Stimulated activated naive CD4-positive, alpha-beta T cell (primary cell): Measurements from ENCODE around the gene MARF1.
"Not testable (repeated sequence)": the region's sequence is repeated elsewhere in the genome, so short reads cannot be mapped to it uniquely, and the experiment has no call there.

ENCODE experiments used
- DNase-seq, 6 experiments: peaks; one replicate each; lab custom pipeline; 2025; lab: John Stamatoyannopoulos, UW

Gene MARF1

DNA sequence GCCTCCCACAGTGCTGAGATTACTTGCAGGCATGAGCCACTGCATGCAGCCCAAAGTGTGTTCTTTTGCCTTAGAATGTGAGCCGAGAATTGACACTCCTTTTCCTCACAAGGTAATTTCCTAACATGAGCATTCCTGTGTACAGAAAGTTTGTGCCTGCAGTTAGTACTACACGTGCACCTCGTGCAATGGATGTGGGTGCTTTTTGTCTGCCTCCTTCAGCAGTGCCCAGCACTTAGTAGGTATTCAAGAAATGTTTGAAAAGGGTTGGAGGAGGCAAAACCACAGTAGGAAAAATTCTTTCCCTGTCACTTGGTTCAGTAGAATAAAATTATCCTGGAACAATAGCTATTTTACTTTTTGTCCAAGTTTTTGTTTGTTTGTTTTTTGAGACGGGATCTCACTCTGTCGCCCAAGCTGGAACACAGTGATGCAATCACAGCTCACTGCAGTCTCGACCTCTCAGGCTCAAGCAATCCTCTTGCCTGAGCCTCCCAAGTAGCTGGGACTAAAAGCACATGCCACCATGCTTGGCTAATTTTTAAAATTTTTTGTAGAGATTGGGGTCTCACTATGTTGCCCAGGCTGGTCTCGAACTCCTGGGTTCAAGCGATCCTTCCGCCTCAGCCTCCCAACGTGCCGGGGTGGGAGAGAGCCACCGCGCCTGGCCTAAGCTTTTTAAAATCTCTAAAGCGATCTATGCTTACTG lies 9.5 kb upstream of the MARF1 start:
- no peak for DNase-seq

DNA sequence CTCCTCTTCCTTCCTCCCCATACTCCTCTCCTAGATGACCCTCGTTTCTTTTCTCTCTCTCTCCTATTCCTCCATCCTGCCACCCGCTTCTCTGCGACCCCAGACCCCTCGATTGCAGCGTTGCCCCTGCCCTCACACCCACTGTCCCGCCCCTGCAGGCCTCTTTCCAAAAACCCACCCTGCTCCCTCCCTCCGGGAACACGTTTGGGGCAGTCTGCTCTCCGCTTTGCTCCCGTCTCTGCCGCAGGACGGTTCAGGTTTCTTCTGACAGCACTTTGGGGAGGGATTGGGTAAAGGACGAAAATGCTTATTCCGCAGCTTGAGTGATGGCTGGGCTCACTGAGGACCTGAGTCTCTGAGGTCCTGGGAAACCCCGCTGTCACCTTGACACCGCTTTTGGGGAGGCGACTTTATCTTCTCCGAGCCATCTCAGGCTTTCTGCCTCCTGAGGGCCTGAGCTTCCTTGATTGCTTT lies 7.8 kb upstream of the MARF1 start:
- peak in 4 of 6 experiments; percentile 19 to 40 (median 26) for DNase-seq

DNA sequence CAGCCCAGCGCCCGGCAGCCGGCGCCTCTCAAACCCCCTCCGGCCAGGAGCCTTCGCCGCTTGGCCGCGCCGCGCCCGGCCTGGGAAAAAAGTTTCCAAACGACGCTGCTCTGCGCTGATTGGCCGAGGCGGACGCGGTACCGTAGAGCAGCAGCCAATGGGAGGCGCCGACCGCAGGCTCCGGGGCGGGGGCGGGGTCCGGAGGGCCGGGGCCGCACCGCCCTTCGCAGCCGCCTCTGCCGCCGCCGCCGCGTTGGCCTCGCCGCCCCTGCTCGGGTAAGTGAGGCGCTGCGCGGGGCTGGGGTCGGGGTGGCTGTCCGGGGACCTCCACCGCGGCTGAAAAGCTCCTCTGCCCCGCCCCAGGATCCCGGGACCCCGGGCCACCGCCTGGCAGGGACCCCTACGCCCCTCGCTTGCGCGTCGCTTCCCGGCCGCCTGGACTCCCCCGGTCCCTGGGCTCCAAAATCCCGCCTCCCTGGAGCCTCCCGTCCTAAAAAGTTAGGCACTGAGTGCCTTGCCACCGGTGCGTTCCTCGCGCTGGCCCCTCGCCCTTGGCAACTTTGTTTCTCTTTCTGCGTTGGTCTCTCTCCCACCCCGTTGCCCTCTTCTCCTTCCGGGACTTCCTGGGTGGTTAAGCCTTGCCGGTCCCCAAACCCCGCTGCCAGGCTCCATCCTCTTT lies 7.2 kb upstream of the MARF1 start, which contains the start of gene NDE1:
Gene NDE1 (plus strand): TSS at position 227 of the 679 bp plus-strand sequence. CDS start 14,534 bp downstream, outside the sequence.
- peak; percentile 64 to 85 (median 82) for DNase-seq

DNA sequence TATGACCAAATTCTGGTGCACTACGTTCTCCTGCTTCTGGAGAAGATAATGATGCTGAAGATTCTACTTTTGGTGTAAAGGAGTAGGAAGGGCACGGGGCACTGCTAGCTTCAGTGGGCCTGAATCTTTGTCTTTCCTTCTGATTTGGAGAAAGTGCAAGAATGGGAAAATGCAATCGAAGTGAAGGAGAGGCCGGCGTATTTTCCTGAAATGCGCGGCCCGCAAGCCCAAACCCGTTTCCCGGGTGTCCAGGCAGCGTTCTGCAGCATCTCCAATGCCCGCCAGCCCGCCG lies 6.7 kb upstream of the MARF1 start:
- no peak for DNase-seq

DNA sequence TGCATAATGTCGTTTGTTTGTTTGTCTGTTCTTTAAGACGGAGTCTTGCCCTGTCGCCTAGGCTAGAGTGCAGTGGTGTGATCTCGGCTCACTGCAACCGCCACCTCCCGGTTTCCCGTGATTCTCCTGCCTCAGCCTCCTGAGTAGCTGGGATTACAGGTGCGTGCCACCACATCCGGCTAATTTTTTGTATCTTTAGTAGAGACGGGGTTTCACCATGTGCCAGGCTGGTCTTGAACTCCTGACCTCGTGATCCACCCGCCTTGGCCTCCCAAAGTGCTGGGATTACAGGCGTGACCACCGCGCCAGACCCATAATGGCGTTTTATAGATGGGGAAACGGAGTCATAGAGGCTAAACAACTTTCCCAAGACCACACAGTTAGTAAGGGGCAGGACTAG lies 6.4 kb upstream of the MARF1 start:
- DNase-seq, result not testable (repeated sequence)

DNA sequence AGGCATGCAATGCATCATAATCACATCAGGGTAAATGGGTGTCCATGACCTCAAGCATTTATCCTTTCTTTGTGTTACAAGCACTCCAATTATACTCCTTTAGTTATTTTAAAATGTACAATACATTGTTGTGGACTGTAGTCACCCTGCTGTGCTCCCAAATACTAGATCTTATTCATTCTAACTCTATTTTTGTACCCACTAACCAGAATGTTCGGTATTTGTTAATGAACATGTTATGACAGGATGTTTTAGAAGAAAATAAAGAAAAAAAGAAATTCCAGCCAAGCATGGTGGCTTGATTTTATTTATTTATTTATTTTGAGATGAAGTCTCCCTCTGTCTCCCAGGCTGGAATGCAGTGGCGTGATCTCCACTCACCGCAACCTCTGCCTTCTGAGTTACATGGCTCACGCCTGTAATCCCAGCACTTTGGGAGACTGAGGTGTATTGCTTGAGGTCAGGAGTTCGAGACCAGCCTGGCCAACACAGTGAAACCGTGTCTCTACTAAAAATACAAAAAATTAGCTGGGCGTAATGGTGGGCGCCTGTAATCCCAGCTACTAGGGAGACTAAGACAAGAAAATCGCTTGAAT lies 5.3 kb upstream of the MARF1 start:
- DNase-seq, result no peak

DNA sequence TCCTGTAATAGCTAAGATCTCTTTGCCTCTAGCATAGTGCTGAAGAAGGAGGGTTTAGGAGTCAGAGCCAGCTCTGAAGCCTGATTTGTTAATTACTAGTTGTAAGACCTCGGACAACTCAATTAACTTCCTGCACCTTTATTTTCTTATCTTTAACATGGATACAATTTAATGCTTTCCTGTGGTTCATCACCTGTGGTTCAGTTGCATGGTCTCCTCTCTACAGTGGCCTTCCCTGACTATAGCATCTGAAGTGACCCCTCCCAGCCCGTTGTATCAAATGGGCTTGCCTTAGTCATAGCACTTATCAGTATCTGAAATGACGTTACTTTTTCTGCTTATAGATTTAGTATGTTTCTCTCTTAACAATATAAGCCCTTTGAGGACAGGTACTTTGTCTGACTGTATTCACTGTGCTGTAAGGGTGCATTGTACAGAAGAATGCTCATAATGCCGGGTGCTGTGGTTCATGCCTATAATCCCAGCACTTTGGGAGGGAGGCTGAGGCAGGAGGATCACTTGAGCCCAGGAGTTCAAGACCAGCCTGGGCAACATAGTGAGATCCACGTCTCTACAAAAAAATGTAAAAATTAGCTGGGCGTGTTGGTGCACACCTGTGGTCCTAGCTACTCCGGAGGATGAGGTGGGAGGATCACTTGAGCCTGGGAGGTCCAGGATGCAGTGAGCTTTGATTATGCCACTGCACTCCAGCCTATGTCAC lies 4.5 kb upstream of the MARF1 start:
- no peak for DNase-seq

DNA sequence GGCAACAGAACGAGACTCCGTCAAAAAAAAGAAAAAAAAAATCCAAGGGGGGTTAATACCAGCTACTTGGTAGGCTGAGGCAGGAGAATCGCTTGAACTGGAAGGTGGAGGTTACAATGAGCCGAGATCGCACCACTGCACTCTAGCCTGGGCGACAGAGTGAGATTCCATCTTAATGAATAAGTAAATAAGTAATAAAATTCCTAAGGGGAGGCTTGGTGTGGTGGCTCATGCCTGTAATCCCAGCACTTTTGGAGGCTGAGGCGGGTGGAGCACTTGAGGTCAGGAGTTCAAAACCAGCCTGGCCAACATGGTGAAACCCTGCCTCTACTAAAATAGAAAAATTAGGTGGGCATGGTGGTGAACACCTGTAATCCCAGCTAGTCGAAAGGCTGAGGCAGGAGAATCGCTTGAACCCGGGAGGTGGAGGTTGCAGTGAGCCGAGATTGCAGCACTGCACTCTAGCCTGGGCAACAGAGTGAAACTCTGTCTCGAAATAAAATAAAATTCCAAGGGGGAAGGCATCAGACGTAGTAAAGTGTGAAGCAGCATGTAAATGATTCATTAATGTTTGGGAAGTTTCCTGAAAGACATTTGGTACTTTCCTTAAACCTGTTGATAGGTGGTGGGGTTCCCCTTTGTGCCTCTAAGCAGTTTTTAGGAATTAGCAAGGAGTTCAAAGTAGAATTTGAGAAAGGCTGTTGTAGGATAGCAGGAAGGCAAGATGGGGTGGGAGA lies 3.8 kb upstream of the MARF1 start:
- DNase-seq, result not testable (repeated sequence)

DNA sequence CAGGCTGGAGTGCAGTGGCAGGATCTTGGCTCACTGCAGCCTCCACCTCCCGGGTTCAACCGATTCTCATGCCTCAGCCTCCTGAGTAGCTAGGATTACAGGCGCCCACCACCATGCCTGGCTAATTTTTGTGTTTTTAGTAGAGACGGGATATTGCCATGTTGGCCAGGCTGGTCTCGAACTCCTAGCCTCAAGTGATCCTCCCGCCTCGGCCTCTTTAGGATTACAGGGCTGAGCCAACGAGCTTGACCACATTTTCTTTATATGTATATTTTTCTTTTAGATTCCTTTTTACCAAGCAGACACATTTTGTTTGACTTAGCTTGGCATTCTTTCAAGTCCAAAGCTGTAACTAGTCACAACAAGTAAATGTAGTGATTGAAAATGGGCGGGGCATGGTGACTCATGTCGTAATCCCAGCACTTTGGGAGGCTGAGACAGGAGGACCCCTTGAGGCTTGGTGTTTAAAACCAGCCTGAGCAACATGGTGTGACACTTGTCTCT lies 2.1 kb upstream of the MARF1 start:
- not testable (repeated sequence) for DNase-seq

DNA sequence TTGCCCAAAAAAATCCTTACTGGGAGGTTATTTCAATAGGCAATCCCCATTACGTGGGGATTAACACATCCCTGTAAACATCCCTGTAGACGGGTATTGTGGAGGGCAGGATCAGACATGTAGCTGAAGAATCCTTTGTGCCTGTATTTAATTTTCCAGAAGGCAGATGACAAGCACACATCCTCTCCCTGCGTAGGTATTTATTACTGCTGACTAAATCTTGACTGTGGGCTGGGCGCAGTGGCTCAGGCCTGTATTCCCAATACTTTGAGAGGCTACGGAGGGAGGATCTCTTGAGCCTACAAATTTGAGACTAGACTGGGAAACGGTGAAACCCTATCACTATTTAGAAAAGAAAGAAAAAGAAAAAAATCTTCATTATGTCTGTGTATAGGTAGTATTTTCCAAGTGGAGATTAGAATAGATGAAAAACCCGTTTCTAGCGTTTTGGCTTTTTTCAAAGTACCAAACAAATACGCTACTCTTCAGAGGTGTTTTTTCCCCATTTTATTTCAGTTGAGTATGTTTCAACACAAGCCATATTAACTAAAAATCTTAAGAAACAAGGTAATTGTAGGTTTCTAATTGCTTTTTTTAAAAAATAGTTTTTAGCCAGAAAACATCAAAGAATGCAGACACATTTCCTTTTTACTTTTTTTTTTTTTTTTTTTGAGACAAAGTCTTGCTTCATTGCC lies 1.5 kb upstream of the MARF1 start:
- no peak for DNase-seq

DNA sequence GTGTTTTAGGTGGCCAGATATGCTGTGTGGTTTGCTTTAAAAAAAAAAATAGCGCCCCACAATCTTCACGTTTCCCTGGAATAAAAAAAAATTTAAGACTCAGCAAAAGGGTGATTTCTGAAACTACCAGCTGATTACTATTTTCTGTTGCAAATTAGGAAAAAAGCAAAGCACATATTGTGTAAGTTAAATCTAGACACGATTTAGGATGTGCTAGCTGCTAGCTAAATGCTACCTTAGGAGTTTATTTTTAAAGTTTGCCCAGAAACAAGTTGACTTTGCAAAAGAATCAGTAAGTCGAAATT lies 944 bp upstream of the MARF1 start:
- no peak for DNase-seq

DNA sequence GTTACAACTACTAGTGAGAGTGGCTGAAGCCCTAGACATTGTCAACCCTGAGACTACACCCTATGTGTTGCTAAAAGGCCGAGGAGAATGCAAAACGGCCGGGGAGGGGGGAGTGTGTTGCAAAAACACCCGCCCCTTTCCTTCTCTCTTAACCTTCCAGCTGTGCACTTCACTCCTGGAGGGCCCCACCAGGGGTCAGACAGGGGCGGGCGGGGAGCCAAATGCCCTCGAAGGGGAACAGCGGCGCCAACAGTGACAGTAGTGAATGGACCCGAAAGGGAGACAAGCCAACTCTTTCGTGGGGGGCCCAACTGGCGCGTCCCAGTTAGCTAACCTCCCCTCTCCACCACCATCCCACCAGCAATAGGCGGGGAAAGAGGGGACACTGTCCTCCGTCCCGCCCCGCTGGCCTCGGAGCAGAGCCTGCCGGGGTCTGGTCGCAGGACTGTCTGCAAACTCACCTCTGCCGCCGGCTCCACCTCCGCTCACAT lies 352 bp downstream of the MARF1 start:
- DNase-seq, result peak; percentile 75 to 89 (median 82)

DNA sequence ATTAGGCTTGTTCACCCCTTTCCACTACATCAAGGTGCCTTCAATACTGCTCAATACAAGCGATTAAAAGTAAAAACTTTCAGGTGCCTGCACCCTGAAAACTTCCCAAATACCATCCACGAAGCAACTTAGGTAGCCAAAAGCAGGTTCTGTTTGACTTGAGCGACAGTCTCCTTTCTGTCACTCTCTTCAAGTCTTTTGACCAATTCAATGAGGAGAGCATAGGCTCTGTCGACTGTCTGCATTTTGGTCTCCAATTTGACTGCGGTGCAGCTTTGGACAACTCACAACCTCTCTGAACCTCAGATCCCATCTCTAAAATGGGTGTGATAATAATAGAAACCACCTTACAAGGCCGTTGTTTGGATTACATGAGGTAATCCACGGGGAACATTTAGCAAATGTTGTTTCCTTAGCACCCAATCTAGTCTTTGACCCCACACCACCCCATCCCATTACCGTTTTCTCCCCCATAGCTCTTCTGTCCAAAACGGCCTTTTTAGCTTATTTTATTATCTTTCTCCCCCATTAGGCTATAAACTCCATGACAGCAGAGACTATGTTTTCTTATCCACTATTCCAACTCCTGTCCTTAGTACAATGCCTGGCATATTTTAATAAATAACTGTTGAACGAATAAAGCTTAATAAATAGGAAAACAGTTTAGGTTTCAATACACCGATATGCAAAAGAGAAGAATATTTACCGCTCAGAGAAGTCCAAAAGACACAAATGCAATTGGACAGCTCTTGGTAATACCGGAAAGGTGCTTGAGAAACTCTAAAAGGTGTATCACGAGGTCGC lies 999 bp downstream of the MARF1 start:
- no peak for DNase-seq

DNA sequence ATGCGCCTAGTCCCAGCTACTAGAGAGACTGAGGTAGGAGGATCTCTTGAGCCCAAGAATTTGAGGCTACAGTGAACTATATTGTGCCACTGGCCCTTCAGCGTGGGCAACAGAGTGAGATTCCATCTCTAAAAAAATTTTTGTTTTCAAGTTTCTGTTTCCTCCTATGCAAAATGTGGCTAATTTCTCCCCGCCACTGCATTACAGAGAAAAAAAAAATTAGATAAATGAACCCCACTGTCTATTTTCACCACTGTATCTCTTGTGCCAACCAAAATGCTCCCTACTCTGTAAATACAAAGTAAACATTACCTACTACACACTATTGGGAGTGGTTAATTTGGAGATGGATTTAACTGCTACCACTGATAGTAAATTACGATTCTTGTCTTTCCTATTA lies 2.0 kb downstream of the MARF1 start:
- DNase-seq, result no peak

DNA sequence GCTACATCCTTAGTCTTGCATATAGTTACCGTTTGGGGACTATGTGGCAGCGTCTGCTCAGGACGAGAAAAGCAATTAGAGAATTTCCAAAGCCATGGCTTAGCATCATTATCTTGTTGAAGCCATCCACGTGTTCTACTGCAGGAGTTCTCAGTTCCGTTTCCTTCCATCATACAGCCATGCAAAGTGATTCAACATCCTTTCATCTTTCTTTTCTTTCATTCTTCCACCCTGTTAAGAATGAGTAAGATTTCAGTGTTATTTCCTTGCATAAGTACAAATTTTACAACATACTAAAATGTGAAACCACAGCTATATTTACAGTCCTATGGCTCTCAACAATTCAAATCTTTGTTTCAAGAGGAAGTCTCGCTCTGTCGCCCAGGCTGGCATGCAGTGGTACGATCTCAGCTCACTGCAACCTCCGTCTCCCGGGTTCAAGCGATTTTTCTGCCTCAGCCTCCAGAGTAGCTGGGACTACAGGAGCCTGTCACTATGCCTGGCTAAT lies 3.8 kb downstream of the MARF1 start:
- peak in 2 of 6 experiments; percentile 23 to 36 for DNase-seq

DNA sequence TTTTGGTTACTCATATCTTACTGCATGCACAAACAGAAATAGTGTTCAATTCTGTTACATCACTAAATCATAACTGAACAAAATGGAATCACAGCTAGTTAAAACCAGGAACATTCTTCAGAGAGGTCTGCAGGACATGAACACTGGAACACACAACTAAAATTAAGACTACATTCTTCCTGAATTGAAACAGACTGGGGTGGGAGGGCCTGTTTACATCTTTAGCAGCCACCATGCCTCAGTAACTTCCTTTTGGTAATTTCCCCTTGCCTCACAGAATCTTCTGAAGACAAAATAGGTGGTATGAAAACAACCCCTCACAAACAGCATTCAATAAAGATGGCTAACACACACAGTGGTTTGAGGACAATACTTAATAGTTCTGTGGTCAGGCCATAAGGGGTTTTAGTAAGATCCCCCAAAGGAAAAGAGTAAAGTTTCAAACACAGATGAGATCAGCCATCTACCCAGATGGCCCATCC lies 6.5 kb downstream of the MARF1 start:
- peak in 3 of 6 experiments; percentile 18 to 39 (median 35) for DNase-seq

DNA sequence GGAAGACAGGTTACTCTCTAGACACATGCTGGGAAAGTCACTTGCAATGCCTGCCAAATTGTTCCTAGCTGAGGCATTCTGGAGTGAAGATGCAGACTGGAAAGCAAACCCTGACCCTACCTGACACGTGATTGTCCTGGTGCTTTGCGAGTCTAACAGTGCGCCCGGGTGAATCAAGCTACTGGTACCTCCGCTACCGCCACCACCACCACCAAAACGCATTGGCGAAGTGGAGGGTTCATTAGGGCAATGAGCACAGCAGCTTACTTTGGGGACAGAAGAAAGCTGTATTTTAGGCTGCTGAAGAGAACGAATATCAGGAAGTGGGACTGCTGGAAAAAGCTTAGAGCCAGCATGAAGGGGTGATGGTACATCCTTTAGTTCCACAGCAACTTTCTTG lies 7.0 kb downstream of the MARF1 start:
- no peak for DNase-seq

DNA sequence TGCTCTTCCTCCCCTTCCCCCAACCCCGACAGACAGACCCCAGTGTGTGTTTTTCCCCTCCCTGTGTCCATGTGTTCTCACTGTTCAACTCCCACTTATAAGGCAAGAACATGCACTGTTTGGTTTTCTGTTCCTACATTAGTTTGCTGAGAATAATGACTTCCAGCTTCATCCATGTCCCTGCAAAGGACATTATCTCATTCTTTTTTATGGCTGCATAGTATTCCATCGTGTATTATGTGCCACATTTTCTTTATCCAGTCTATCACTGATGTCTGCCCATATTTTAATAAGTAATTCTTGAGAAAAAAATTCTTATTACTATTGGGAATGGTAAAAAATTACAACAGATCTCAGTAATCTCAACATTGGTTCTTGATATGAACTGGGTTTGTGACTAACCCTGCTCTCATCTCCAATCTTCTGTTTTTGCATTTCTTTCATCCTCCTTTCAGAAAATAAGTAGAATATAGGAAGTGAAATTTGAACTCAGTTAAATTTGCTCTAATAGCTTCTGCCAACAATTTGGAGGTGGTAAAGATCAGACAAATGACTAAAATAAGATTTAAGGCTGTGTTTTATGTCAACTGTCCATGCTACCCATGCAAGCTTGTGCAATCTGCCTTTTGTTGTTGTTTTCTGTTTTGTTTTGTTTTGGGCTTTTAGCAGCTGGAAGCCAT lies 11.1 kb downstream of the MARF1 start:
- DNase-seq, result no peak

DNA sequence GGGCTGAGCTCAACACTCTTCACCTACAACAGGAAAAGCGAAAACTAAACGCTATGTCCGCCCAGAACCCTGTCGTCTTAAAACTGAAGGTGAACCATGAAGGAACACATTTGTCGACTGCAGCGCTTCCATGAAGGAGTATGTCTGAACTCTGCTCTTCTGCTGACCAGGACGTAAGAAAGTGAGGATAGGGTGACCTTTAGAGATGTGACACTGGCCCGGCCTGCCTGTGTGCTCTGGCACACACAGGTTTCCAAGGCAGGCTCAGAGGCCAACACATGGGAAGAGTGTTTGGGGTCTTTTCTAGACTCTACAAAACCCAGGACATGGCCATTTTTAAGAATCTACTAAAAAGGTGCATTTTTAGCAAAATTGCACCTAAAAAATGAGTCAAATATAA lies 21.1 kb downstream of the MARF1 start:
- no peak for DNase-seq
